MM.1S (cell line): ENCODE data around the gene MAMLD1.

Experiments
- DNase-seq: peaks from one replicate; pipeline ENCODE4 v3.0.0-alpha.2; 2015
- H2AFZ ChIP-seq: fragments of 300-600 bp; sonication (generic); 2 replicates; pipeline ENCODE4 v1.6.0; 2016; ENCODE audit warnings: antibody characterized with exemption, low read length
- H3F3A ChIP-seq: fragments of 300-600 bp; sonication (generic); 2 replicates; pipeline ENCODE4 v1.6.1; 2016; ENCODE audit warnings: mild to moderate bottlenecking, antibody characterized with exemption, low read length, moderate library complexity, mixed read lengths; ENCODE audit not compliant: insufficient read depth
- H3K27ac ChIP-seq: fragments of 300-600 bp; sonication (generic); 2 replicates; pipeline ENCODE4 v1.5.1; 2016; ENCODE audit warnings: mild to moderate bottlenecking, low read length
- H3K27me3 ChIP-seq: fragments of 300-600 bp; sonication (generic); replicated peaks from 2 replicates; pipeline ENCODE4 v1.6.0; 2016; ENCODE audit warnings: low read length; ENCODE audit not compliant: insufficient read depth
- H3K36me3 ChIP-seq: fragments of 300-600 bp; sonication (generic); replicated peaks from 2 replicates; pipeline ENCODE4 v1.6.1; 2016; ENCODE audit warnings: mild to moderate bottlenecking, low read length, mixed read lengths; ENCODE audit not compliant: insufficient read depth
- H3K4me1 ChIP-seq: fragments of 300-600 bp; sonication (generic); 2 replicates; pipeline ENCODE4 v1.6.1; 2016; ENCODE audit warnings: low read length, mixed read lengths
- H3K4me2 ChIP-seq: fragments of 300-600 bp; sonication (generic); 2 replicates; pipeline ENCODE4 v1.6.0; 2016; ENCODE audit warnings: low read depth, low read length
- H3K4me3 ChIP-seq: fragments of 300-600 bp; sonication (generic); 2 replicates; pipeline ENCODE4 v1.5.1; 2016; ENCODE audit warnings: low read length, mixed read lengths
- H3K79me2 ChIP-seq: fragments of 300-600 bp; sonication (generic); 2 replicates; pipeline ENCODE4 v1.6.1; 2016; ENCODE audit warnings: mixed run types, low read length, mixed read lengths
- H3K9ac ChIP-seq: fragments of 300-600 bp; sonication (generic); 2 replicates; pipeline ENCODE4 v1.6.1; 2016; ENCODE audit warnings: low read length, mixed read lengths
- H3K9me2 ChIP-seq: fragments of 300-600 bp; sonication (generic); replicated peaks from 2 replicates; pipeline ENCODE4 v1.6.1; 2016; ENCODE audit warnings: mild to moderate bottlenecking, low read length, mixed read lengths; ENCODE audit not compliant: insufficient read depth
- H3K9me3 ChIP-seq: fragments of 300-600 bp; sonication (generic); replicated peaks from 2 replicates; pipeline ENCODE4 v1.6.1; 2016; ENCODE audit warnings: mild to moderate bottlenecking, low read length, mixed read lengths; ENCODE audit not compliant: insufficient read depth
- H4K20me1 ChIP-seq: fragments of 300-600 bp; sonication (generic); 2 replicates; pipeline ENCODE4 v1.6.1; 2016; ENCODE audit warnings: mild to moderate bottlenecking, low read length, moderate library complexity, mixed read lengths; ENCODE audit not compliant: insufficient read depth
- EZH2 ChIP-seq: fragments of 300-600 bp; sonication (generic); optimal IDR thresholded peaks from 2 replicates; pipeline ENCODE3; 2017; ENCODE audit warnings: low read depth, mild to moderate bottlenecking, antibody characterized with exemption, low read length, mixed read lengths
- EZH2phosphoT487 ChIP-seq: fragments of 300-600 bp; sonication (generic); IDR thresholded peaks from 2 replicates; pipeline ENCODE4 v1.6.1; 2018; ENCODE audit warnings: antibody characterized with exemption, low read length
- TF ChIP-seq, protein P1 (sequence below): fragments of 300-600 bp; sonication (generic); IDR thresholded peaks from 2 replicates; pipeline ENCODE4 v1.5.1; 2016; ENCODE audit warnings: antibody characterized with exemption, low read length, mixed read lengths

The MAMLD1 gene

DNA sequence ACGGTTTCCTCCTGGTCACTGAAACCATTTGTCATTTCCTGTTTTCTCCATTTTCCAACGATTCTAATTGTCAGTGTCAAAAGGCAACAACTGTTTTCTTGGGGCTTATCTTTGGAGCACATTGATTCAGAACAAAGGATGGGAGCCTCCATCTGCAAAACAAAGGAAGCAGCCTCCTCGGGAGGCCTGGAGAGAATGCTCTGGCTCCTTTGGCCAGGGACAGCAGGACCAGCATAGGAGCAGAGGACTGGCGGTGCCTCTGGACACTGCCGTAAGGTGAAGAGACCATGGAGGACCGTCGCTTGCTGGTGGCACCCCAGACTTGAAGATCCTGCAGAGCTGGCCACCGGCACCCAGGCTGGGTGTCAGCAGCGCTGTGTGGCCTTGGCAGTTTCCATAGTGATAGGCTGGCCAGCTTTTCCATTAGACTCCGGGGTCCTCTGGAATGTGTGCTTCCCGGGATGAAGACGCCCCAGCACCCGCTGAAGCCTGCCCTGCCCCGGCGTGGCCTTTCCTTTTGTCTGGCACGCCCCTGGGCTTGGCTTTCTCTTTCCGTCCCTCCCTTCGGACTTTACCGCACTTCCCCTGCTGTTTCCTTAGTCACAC, 144.2 kb downstream of the MAMLD1 start:
- Histone ChIP-seq H4K20me1 (no peaks in the 10 kb centered on the region), H3K4me1 (no peaks in the 10 kb centered on the region), H3K4me2 (no peak overlapping the region), H3K4me3 (no peak overlapping the region), H3K27me3 (no peaks in the 10 kb centered on the region), H3K9me3 (no peaks in the 10 kb centered on the region), H3F3A (no peaks in the 10 kb centered on the region), H3K79me2 (no peaks in the 10 kb centered on the region), H2AFZ (no peak overlapping the region), H3K9ac (no peak overlapping the region), H3K36me3 (no peaks in the 10 kb centered on the region), H3K9me2 (no peaks in the 10 kb centered on the region), H3K27ac (no peak overlapping the region)
- no peak for DNase-seq
- TF ChIP-seq EZH2phosphoT487 (no peak), EZH2 (no peak)
- TF ChIP-seq, protein P1, sequence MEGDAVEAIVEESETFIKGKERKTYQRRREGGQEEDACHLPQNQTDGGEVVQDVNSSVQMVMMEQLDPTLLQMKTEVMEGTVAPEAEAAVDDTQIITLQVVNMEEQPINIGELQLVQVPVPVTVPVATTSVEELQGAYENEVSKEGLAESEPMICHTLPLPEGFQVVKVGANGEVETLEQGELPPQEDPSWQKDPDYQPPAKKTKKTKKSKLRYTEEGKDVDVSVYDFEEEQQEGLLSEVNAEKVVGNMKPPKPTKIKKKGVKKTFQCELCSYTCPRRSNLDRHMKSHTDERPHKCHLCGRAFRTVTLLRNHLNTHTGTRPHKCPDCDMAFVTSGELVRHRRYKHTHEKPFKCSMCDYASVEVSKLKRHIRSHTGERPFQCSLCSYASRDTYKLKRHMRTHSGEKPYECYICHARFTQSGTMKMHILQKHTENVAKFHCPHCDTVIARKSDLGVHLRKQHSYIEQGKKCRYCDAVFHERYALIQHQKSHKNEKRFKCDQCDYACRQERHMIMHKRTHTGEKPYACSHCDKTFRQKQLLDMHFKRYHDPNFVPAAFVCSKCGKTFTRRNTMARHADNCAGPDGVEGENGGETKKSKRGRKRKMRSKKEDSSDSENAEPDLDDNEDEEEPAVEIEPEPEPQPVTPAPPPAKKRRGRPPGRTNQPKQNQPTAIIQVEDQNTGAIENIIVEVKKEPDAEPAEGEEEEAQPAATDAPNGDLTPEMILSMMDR = no peak

DNA sequence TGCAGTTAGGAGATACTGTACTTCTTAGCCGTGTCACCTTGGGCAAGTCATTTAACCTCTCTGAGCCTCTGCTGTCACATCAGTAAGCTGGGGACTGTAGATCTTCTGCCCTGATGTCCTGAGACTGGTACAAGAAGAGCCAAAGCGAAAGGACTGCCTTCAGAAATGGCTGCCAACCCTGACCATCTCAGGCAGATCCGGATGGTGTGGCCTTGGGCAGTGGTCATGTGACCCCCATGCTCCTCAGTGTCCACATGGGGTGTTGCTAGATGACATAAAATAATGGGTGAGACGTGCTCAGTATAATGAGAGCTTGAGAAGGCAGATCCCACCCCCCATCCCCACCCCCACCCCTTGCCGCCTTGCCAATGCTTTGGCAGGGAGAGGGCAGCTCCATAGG, 144.9 kb downstream of the MAMLD1 start:
- no peaks in the 10 kb centered on the region for H3K4me1 ChIP-seq
- H3K36me3 ChIP-seq = no peaks in the 10 kb centered on the region
- DNase-seq = no peak
- no peak overlapping the region for H3K4me3 ChIP-seq
- H3K9me3 ChIP-seq = no peaks in the 10 kb centered on the region
- H3K79me2 ChIP-seq = no peaks in the 10 kb centered on the region
- no peak overlapping the region for H3K4me2 ChIP-seq
- no peak overlapping the region for H2AFZ ChIP-seq
- H3K27ac ChIP-seq = no peak overlapping the region
- H3K9ac ChIP-seq = no peak overlapping the region
- no peaks in the 10 kb centered on the region for H3F3A ChIP-seq
- no peaks in the 10 kb centered on the region for H4K20me1 ChIP-seq
- no peaks in the 10 kb centered on the region for H3K9me2 ChIP-seq
- H3K27me3 ChIP-seq = no peaks in the 10 kb centered on the region
- TF ChIP-seq EZH2phosphoT487 (no peak), EZH2 (no peak)
- TF ChIP-seq, protein P1 = no peak

DNA sequence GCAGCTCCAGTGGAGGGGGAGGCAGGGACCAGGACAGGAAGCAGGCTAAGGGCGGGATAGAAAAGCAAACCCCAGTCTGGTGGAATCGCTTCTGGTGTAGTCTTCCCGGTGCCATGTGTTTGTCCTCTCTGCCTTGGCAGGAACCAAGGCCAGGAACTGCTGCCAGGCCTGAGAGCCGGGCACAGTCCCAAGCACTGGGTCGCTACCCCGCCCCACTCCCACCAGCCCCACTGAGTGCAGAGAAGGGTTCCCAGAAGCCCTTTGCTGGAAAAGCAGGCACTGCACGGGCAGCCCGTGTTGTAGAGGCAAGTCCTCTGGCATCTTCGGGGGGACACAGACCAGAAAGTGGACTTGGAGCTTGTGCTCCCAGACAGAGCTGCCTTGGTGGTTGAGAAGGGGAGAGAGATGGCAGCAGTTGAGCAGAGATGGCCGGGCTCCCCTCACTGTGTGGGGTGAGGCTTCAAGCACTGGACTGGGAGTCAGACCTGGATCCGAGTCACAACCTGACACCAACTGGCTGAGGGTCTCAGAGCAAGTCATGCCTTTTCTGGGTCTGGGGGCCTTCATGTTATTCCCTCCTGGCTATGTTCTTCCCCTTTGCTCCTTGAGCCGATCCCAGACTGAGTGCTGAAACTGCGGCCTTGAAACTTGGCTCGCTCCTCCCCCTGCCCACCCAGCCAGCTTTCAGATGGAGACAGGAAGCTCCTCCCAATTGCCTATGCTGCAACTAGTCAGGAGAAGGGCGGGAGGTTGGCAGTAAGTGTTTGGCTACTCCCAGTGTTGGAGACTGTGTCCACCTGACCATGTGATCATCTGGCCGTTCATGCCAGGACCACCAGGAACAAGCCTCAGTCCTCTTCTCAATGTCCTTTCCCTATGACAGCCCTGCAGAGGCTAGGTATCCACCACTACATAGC, 145.6 kb downstream of the MAMLD1 start:
- Histone ChIP-seq H3K4me3 (no peak overlapping the region), H3K9me3 (no peaks in the 10 kb centered on the region), H3K4me1 (no peaks in the 10 kb centered on the region), H3K27ac (no peak overlapping the region), H4K20me1 (no peaks in the 10 kb centered on the region), H3K79me2 (no peaks in the 10 kb centered on the region), H3K4me2 (no peak overlapping the region), H3F3A (no peaks in the 10 kb centered on the region), H3K9me2 (no peaks in the 10 kb centered on the region), H3K27me3 (no peaks in the 10 kb centered on the region), H3K9ac (no peak overlapping the region), H3K36me3 (no peaks in the 10 kb centered on the region), H2AFZ (no peak overlapping the region)
- TF ChIP-seq EZH2phosphoT487 = no peak
- TF ChIP-seq EZH2 = no peak
- TF ChIP-seq, protein P1 = no peak
- no peak for DNase-seq
